ELF-1 (cell line): ENCODE data around the gene PIPOX.
A peak's percentile ranks its signal among the peaks of the same experiment; 100 is the strongest.

Experiments used
- DNase-seq: peaks from one replicate; pipeline ENCODE4 v3.0.0-alpha.2; 2016; ENCODE audit warnings: low read depth, low spot score

The PIPOX gene

DNA sequence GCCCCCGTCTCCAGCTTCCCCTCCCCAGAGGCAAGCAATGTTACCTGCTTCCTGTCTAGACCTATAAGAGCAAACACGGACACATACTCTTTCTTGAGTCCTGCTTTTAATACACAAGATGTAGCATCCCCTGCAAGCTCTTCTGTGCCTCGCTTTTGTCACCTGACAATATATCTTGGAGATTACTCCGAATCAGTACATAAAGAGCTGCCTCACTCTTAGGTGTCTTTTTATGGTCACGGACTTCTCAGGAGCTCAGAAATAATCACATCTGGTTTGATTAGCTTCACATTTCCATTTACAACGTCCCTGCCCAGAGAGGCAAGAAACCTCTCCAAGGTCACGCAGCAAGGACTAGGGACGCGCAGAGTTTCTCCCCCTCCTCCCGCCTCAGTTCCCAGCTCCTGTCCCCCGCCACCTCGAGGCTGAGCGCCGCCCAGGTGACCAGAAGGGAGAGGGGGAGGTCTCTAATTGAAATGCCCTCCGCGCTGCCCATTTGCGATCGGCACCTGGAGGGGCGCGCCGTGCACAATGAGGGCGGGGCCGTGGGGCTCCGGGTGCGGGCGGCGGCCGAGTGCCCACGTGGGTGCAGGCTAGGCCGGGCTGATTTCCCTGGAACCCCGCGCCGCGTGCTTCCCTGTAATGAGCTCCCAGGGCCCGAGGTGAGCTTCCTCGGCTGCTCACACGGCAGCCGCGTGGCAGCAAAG lies 23.3 kb upstream of the PIPOX start:
- no peak for DNase-seq

- no peak for DNase-seq
Measured at GRCh38 chr17:29020576-29020975, 22.4 kb upstream of the PIPOX start.

- no peak for DNase-seq
Measured at GRCh38 chr17:29021226-29021625, 21.7 kb upstream of the PIPOX start.

GRCh38 chr17:29022074-29022473 lies 20.9 kb upstream of the PIPOX start:
- DNase-seq: no peak

- no peak for DNase-seq
Measured at GRCh38 chr17:29024316-29024952, 18.5 kb upstream of the PIPOX start.

- DNase-seq: no peak
Measured at GRCh38 chr17:29031488-29031887, 11.5 kb upstream of the PIPOX start.

DNA sequence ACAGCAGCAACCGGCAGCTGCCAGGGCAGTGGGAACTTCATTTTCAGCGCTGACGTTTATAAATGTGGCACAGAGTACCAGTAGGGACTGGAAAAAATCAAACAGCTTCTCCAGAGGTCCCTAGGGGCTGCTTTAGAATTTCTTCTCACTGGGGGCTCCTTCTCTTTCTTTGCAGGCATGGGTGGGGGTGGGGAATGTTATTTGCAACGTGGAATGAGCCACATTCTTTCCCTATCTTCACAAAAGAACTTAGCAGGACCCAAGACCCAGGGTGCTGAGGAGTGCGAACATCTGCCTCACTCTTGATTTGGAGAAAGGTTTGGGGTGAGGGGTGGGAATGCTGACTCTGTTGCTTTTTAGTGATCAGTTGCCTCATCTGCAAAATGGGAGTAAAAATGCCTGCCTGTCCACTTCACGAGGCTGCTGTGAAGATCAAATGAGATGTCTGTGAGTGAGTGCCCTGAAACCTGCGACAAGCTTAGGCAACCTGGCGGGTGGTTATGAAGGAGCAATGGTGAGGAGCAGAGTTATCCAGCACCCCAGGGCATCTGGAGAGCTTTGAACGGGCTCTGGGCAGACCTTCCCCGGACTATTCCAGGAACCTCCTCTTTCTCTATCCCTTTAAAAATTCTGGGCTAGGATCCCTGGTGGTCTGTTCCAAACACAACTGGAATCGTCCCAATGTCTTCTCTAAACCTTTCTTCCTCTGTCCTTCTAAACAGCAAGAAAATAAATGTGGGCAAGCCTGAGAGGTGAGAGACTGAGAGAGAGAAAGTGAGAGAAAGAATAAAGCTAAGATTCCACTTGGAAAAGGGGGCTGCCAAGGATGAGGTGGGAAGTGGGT lies 10.7 kb upstream of the PIPOX start:
- peak; percentile 51 for DNase-seq

DNA sequence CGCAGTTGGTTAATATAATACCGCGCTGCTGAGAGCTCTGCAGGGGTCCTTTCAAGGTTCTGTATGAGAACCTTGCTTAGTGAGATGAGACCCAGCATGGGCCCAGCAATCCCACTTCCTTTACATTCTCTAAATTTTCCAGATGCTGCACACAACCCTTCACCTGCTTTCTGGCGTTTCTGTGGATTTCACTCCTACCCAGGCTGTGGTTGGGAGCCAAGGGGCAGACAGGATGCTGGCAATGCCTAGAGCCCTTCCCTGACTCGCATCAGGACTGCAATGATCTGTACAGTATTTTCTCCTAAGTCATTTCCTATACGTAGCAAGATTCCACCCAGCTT lies 10.1 kb upstream of the PIPOX start:
- DNase-seq: peak; percentile 30

DNA sequence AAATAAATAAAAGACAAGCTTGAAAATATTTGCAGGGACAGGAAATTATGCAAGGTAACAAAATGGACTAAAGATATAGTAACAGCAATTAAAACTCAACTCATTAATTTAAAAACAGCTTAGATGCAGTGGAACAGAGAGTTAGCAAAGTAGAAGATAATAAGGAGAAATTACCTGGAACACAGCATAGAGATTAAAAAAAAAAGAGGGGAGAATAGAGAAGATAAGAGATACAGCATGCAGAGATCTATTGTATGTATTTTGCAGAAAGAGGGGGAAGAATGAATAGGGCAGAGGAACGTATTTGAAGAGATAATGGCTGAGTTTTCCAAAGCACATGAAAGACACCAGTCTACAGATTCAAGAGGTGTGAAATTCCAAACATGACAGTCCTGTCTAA lies 8.4 kb upstream of the PIPOX start:
- no peak for DNase-seq

GRCh38 chr17:29036584-29036983 lies 6.4 kb upstream of the PIPOX start:
- no peak for DNase-seq

GRCh38 chr17:29037739-29038084 lies 5.2 kb upstream of the PIPOX start:
- no peak for DNase-seq

- no peak for DNase-seq
Measured at GRCh38 chr17:29038085-29038795, 4.7 kb upstream of the PIPOX start.

DNA sequence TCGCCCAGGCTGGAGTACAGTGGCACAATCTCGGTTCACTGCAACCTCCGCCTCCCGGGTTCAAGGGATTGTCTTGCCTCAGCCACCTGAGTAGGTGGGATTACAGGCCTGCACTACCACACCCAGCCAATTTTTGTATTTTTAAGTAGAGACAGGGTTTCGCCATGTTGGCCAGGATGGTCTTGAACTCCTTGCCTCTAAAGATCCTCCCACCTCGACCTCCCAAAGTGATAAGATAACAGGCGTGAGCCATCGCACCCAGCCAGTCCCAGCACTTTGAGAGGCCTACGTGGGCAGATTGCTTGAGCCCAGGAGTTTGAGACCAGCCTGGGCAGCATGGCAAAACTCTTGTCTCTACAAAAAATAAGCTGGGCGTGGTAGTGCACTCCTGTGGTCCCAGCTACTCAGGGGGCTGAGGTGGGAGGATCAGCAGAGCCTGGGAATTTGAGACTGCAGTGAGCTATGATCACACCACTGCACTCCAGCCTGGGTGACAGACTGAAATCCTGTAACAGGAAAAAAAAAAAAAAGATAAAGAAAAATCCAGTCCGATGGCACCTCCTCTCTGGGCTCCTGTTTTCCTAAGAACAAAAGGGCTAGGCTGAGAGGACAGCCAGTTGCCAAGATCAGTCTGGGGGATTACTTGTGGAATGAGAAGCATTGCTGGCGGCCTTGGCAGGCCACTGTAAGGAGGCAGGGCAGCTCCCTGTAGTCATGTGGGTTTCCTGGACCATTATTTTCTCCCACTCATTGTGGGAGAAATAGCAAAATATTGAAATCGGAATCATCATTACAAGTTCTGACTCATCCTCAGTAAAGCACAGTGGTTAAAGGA lies 3.0 kb upstream of the PIPOX start:
- peak; percentile 62 for DNase-seq

DNA sequence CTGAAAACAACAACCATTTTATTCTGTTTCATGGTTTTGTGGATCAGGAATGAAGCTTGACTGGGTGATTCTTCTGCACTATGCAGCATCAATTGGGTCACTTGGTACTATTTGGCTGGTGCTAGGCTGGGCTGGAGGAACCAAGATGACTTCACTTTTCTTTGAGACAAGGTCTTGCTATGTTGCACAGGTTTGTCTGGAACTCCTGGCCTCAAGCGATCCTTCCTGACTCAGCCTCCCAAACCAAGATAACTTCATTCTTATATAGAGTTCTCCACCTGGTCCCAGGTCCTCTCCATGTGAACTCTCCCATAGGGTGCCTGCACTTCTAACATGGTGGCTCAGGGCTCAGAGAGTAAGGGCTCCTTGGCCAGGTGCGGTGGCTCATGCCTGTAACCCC lies 1.9 kb upstream of the PIPOX start:
- DNase-seq: no peak

- DNase-seq: no peak
Measured at GRCh38 chr17:29041571-29041970, 1.4 kb upstream of the PIPOX start.

DNA sequence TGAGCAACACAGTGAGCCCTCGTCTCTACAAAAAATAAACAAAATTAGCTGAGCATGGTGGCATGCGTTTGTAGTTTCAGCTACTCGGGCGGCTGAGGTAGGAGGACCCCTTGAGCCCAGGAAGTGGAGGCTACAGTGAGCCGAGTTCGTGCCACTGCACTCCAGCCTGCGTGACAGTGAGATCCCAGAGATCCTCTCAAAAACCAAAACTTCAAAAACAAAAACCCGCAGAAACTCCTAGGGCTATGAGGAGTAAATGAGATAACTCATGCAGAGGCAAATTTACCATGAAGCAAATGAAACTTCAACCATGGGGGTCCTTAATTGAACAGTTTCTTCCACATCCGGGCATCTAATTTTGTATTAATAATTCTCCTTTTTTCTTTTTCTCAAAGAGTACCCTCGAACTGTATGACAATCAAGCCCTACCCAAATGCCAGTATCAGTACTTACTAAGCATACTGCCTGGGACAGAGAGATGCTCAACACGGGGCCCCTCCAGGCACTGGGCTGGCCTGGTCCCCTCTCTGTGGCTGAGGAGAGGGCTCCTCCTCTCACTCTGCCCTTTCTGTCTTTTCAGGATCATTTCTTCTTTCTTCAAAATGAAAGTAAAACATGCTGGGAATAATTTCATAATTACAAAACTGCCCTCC lies 789 bp upstream of the PIPOX start:
- no peak for DNase-seq

GRCh38 chr17:29043539-29044145 lies 701 bp downstream of the PIPOX start:
- no peak for DNase-seq

DNA sequence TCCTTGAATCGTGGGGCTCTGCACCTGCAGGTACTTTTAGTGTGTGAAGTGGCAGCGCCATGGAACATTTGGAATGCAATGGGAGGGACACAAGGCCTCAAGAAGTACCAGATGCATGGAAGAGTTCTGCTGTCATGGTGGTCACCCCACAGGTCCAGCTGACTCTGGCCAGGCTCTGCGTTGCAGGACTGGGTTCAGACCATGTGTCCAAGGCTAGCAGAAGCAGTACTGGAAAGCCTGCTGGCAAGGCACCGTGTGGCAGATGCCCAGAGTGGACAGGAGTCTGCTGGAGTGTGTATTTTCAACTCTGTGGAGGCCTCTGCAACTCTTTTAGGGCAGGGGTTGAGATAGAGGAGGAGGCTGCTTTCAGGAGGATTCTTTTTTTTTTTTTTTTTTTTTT lies 2.1 kb downstream of the PIPOX start:
- DNase-seq: no peak

DNA sequence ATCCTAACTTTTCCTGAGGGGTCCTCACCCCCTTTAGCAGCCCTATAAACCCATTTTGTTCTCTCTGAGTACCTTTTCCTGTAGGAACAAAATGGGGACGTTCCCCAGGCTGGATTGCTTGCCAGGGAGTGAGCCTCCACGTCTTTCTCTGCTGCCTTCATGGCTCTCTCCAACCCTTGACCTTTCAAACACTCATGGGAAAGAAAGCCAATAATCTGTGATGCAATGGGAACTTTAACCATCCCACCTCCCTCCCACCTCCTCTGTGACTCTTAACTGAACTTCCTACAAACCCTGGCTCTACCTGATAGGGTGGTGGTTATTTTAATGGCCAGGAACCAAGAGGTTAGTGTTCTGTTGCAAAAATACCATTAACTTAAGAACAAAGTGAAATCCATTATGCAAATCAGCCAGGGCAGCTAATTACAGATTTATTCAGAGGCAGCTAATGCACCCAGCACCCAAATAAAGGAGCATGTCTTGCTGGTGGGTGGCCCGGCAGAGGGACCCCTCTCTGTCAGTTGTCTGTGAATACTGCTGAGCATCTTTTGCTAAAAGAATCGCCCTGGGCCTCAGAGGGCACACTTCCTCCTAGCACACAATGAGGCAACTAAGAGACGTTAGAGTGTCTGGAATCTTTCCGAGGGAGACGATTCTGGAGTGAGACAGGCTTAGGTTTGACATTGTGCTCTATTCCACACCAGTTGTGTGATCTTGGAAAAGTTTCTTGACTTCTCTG lies 3.0 kb downstream of the PIPOX start:
- no peak for DNase-seq

- no peak for DNase-seq
Measured at GRCh38 chr17:29046473-29046839, 3.5 kb downstream of the PIPOX start.
